K562 (cell line): ENCODE measurements around the gene ANO7. TPM values are rescaled to one million over a fixed set of nuclear protein-coding genes. Genes with fewer than 3 reads are reported as not detected.

Source experiments
- ATAC-seq: fragments of 200-7000 bp; cut with Tn5 transposase; 3 replicates; pipeline ENCODE4 v1.9.1; 2020; ENCODE audit warnings: moderate library complexity
- BruUV-seq: library from RNA; stranded (reverse); fragments of 400-500 nt; replicated peaks from 2 replicates; lab custom pipeline; 2021; lab: Mats Ljungman, UMichigan
- CTCF ChIA-PET: fragments of 300-600 bp; formaldehyde crosslinking; extraction: SDS; loops from one replicate; lab custom pipeline; 2021; ENCODE audit warnings: low intra/inter-chr PET ratio; lab: Yijun Ruan, JAX
- POLR2A ChIA-PET: fragments of 300-600, 350-650 bp; sonication (Branson Sonifier 250); formaldehyde crosslinking; extraction: SDS; loops from one replicate; lab custom pipeline; 2021; ENCODE audit warnings: antibody characterized with exemption, inconsistent platforms; lab: Yijun Ruan, JAX
- DNase-seq, 4 experiments: peaks; one replicate each; pipeline versions ENCODE4 v3.0.0 to v3.0.0-alpha.2; 2011 to 2018; ENCODE audit warnings: low spot score in 3 of 4, mixed read lengths in 3 of 4; ENCODE audit errors: extremely low read depth in 1 of 4
- FAIRE-seq: peaks from 2 replicates; lab custom pipeline; 2011; peaks lifted over from hg19 to GRCh38; lab: Jason Lieb, UNC
- H2AFZ ChIP-seq: 2 replicates; pipeline ENCODE4 v1.6.0; 2011; ENCODE audit warnings: low read depth, low read length, control low read depth, inconsistent platforms
- H3K27ac ChIP-seq: fragments of 200-600 bp; 3 replicates; pipeline ENCODE4 v1.8.0; 2011; ENCODE audit warnings: low read depth, mild to moderate bottlenecking, control low read depth, inconsistent platforms, low read length, moderate library complexity, mixed read lengths; ENCODE audit errors: extremely low read depth
- H3K27me3 ChIP-seq, 2 experiments: fragments of 300-600 bp in 1 of 2; 2 replicates in 1 of 2; 3 replicates in 1 of 2; pipeline versions ENCODE4 v1.6.0 to v1.8.0; 2011; ENCODE audit warnings: inconsistent platforms in 2 of 2, low read length in 2 of 2, mild to moderate bottlenecking in 1 of 2, mixed read lengths in 1 of 2, moderate library complexity in 1 of 2; ENCODE audit not compliant: control insufficient read depth in 2 of 2, insufficient read depth in 2 of 2
- H3K36me3 ChIP-seq: fragments of 300-600 bp; 3 replicates; pipeline ENCODE4 v1.8.0; 2011; ENCODE audit warnings: mild to moderate bottlenecking, low read length, inconsistent platforms; ENCODE audit not compliant: control insufficient read depth, insufficient read depth
- H3K4me1 ChIP-seq, 2 experiments: fragments of 200-600 bp in 1 of 2; replicated peaks in 1 of 2; 2 replicates in 1 of 2; 3 replicates in 1 of 2; pipeline versions ENCODE4 v1.5.1 to v1.8.0; 2011; ENCODE audit warnings: inconsistent platforms in 2 of 2, low read length in 2 of 2, mild to moderate bottlenecking in 1 of 2, mixed read lengths in 1 of 2, moderate library complexity in 1 of 2; ENCODE audit not compliant: control insufficient read depth in 2 of 2, insufficient read depth in 2 of 2
- H3K4me2 ChIP-seq: 2 replicates; pipeline ENCODE4 v1.6.1; 2011; ENCODE audit warnings: low read length, control low read depth, inconsistent platforms, mixed read lengths; ENCODE audit not compliant: insufficient read depth
- H3K4me3 ChIP-seq: fragments of 200-600 bp; sonication (generic), shearing (Covaris generic); 2 replicates; pipeline ENCODE4 v1.5.1; 2016; ENCODE audit warnings: control low read depth, inconsistent platforms
- H3K79me2 ChIP-seq: fragments of 200-600 bp; 3 replicates; pipeline ENCODE4 v1.8.0; 2011; ENCODE audit warnings: low read length, inconsistent platforms; ENCODE audit not compliant: control insufficient read depth, insufficient read depth
- H3K9ac ChIP-seq, 2 experiments: 2 replicates each; pipeline versions ENCODE4 v1.6.0 to v1.6.1; 2011; ENCODE audit warnings: low read depth in 2 of 2, low read length in 2 of 2, control low read depth in 1 of 2, inconsistent platforms in 1 of 2, mild to moderate bottlenecking in 1 of 2, mixed read lengths in 1 of 2; ENCODE audit not compliant: insufficient read depth in 1 of 2
- H3K9me1 ChIP-seq: one replicate; pipeline ENCODE4 v1.6.0; 2011; ENCODE audit warnings: inconsistent platforms, mild to moderate bottlenecking, low read length, moderate library complexity; ENCODE audit not compliant: control insufficient read depth, insufficient read depth
- H3K9me3 ChIP-seq: replicated peaks from 2 replicates; pipeline ENCODE4 v1.5.1; 2011; ENCODE audit warnings: low read depth, low read length, inconsistent platforms; ENCODE audit not compliant: control insufficient read depth, insufficient read depth
- H4K20me1 ChIP-seq: replicated peaks from 2 replicates; pipeline ENCODE4 v1.6.1; 2011; ENCODE audit warnings: low read length, inconsistent platforms, mixed read lengths; ENCODE audit not compliant: control insufficient read depth, insufficient read depth
- HNRNPL ChIP-seq: fragments of 200-400 bp; formaldehyde crosslinking; IDR thresholded peaks from 2 replicates; pipeline ENCODE4 v1.6.1; 2017; ENCODE audit warnings: low read depth, mild to moderate bottlenecking, low read length
- NR2C1 ChIP-seq, 2 experiments: fragments of 450-650 bp; IDR thresholded peaks; 2 replicates each; pipeline ENCODE4 v1.6.1; 2017; ENCODE audit warnings: mild to moderate bottlenecking in 2 of 2, antibody characterized with exemption in 1 of 2, inconsistent platforms in 1 of 2, missing compliant biosample characterization in 1 of 2, missing genetic modification characterization in 1 of 2
- SPI1 ChIP-seq: IDR thresholded peaks from 2 replicates; pipeline ENCODE4 v1.6.1; 2011; ENCODE audit warnings: low read depth, low read length, control low read depth, borderline replicate concordance
- STAG1 ChIP-seq: sonication (generic); formaldehyde crosslinking; IDR thresholded peaks from 2 replicates; pipeline ENCODE4 v1.5.0; 2020; ENCODE audit warnings: missing genetic modification reagents, borderline replicate concordance
- ZNF263 ChIP-seq: sonication (generic); formaldehyde crosslinking; IDR thresholded peaks from 2 replicates; pipeline ENCODE4 v1.8.0; 2022; ENCODE audit warnings: mild to moderate bottlenecking, missing genetic modification reagents, borderline replicate concordance
- ZNF668 ChIP-seq: fragments of 250-450 bp; sonication (Bioruptor Pico); IDR thresholded peaks from 2 replicates; pipeline ENCODE4 v1.8.0; 2022; ENCODE audit warnings: mild to moderate bottlenecking, inconsistent platforms
- WGBS: fragments of 100-300 bp; shearing (Covaris generic); methylation state at CpG from one replicate; pipeline ENCODE4 v1.1.6; 2016; ENCODE audit warnings: low coverage, mixed read lengths; ENCODE audit not compliant: insufficient coverage; ENCODE audit errors: missing lambda C conversion rate; 5-methylcytosine and 5-hydroxymethylcytosine counted together
- in situ Hi-C: fragments of 300-500 bp; cut with MboI; formaldehyde crosslinking; loops from 4 replicates; pipeline ENCODE4 v1.15.0; 2018; ENCODE audit warnings: inconsistent platforms, mixed read lengths
- intact Hi-C: fragments of 100-400 bp; cut with micrococcal nuclease; formaldehyde crosslinking; loops from 2 replicates; pipeline ENCODE4 v1.14.2; 2022
- polyA plus RNA-seq, 8 experiments: library from polyadenylated mRNA; depleted of rRNA in 4 of 8; stranded (reverse) in 5 of 8; unstranded in 3 of 8; fragments of >200 nt; fragmentation: Nextera tagmentation in 2 of 8; fragmentation: Illumina TruSeq in 1 of 8; extraction: Ambion mirVana in 2 of 8; extraction: Trizol in 1 of 8; gene quantifications; 2 replicates each; pipeline versions ENCODE4 v1.2.1 to v1.2.3, GENCODE V29; 2011 to 2014; ENCODE audit warnings: inconsistent platforms in 1 of 8, missing spikeins in 1 of 8
- total RNA-seq, 7 experiments: library from RNA; depleted of rRNA in 6 of 7; stranded (reverse); fragments of >200 nt in 6 of 7; fragmentation: Illumina TruSeq in 2 of 7; extraction: Trizol in 2 of 7; gene quantifications; 2 replicates each; pipeline versions ENCODE4 v1.2.1 to v1.2.3, GENCODE V29; 2011 to 2021; ENCODE audit warnings: low replicate concordance in 1 of 7
- TF ChIP-seq, protein P1 (sequence below): sonication (generic); formaldehyde crosslinking; IDR thresholded peaks from 2 replicates; pipeline ENCODE4 v1.8.0; 2022; ENCODE audit warnings: mild to moderate bottlenecking, missing genetic modification reagents
- TF ChIP-seq, protein P2 (sequence below), 2 experiments: fragments of 450-650 bp; IDR thresholded peaks; 2 replicates each; pipeline ENCODE4 v1.6.1; 2016; ENCODE audit warnings: mild to moderate bottlenecking in 2 of 2, borderline replicate concordance in 1 of 2, low read depth in 1 of 2, moderate library complexity in 1 of 2

ANO7 gene
- total and polyA plus RNA-seq, 9 of the 15 experiments (the other 6 are each of a cell fraction or from before 2014, with no cell fraction given) = 0.28 to 5.1 (median 1.1) TPM

GRCh38 chr2:241204490-241204889 is 16.0 kb downstream of the ANO7 start (continued):
- TF ChIP-seq, protein P1, sequence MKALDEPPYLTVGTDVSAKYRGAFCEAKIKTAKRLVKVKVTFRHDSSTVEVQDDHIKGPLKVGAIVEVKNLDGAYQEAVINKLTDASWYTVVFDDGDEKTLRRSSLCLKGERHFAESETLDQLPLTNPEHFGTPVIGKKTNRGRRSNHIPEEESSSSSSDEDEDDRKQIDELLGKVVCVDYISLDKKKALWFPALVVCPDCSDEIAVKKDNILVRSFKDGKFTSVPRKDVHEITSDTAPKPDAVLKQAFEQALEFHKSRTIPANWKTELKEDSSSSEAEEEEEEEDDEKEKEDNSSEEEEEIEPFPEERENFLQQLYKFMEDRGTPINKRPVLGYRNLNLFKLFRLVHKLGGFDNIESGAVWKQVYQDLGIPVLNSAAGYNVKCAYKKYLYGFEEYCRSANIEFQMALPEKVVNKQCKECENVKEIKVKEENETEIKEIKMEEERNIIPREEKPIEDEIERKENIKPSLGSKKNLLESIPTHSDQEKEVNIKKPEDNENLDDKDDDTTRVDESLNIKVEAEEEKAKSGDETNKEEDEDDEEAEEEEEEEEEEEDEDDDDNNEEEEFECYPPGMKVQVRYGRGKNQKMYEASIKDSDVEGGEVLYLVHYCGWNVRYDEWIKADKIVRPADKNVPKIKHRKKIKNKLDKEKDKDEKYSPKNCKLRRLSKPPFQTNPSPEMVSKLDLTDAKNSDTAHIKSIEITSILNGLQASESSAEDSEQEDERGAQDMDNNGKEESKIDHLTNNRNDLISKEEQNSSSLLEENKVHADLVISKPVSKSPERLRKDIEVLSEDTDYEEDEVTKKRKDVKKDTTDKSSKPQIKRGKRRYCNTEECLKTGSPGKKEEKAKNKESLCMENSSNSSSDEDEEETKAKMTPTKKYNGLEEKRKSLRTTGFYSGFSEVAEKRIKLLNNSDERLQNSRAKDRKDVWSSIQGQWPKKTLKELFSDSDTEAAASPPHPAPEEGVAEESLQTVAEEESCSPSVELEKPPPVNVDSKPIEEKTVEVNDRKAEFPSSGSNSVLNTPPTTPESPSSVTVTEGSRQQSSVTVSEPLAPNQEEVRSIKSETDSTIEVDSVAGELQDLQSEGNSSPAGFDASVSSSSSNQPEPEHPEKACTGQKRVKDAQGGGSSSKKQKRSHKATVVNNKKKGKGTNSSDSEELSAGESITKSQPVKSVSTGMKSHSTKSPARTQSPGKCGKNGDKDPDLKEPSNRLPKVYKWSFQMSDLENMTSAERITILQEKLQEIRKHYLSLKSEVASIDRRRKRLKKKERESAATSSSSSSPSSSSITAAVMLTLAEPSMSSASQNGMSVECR (CRISPR knock-in tag) = no peak

DNA sequence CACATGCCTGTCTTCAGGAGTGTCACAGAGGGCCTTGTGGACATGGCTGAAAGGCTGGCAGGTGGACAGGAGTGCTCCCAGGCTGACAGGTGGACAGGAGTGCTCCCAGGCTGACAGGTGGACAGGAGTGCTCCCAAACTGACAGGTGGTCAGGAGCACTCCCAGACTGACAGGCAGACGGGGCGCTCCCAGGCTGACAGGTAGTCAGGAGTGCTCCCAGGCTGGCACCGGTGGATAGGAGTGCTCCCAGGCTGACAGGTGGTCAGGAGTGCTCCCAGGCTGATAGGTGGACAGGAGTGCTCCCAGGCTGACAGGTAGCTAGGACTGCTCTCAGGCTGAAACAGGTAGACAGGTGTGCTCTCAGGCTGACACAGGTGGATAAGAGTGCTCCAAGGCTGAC is 16.6 kb downstream of the ANO7 start:
- BruUV-seq = no TSS peak
- Histone ChIP-seq H3K9me1 (no peaks in the 10 kb centered on the region), H3K4me3 (no peak overlapping the region), H3K9me3 (no peaks in the 10 kb centered on the region), H3K9ac (no peak overlapping the region), H3K4me1 (peaks cover 0 to 39% of the 10 kb centered on the region in 2 experiments; a peak in 3 of 5 replicates), H3K4me2 (no peak overlapping the region), H2AFZ (no peak overlapping the region), H3K79me2 (no peaks in the 10 kb centered on the region), H4K20me1 (no peaks in the 10 kb centered on the region), H3K36me3 (no peaks in the 10 kb centered on the region), H3K27ac (no peak overlapping the region), H3K27me3 (peaks cover 2 to 16% of the 10 kb centered on the region in 2 experiments; a peak in 3 of 5 replicates)
- TF ChIP-seq NR2C1 (IDR thresholded peaks at IDR 0.05) = no peak
- no peak for TF ChIP-seq NR2C1 (tag; IDR thresholded peaks at IDR 0.05)
- no peak for TF ChIP-seq STAG1
- no peak for TF ChIP-seq HNRNPL
- TF ChIP-seq ZNF263 (CRISPR knock-in tag) = peak; percentile 96
- TF ChIP-seq ZNF668 (CRISPR knock-in tag) = no peak
- TF ChIP-seq, protein P2, sequence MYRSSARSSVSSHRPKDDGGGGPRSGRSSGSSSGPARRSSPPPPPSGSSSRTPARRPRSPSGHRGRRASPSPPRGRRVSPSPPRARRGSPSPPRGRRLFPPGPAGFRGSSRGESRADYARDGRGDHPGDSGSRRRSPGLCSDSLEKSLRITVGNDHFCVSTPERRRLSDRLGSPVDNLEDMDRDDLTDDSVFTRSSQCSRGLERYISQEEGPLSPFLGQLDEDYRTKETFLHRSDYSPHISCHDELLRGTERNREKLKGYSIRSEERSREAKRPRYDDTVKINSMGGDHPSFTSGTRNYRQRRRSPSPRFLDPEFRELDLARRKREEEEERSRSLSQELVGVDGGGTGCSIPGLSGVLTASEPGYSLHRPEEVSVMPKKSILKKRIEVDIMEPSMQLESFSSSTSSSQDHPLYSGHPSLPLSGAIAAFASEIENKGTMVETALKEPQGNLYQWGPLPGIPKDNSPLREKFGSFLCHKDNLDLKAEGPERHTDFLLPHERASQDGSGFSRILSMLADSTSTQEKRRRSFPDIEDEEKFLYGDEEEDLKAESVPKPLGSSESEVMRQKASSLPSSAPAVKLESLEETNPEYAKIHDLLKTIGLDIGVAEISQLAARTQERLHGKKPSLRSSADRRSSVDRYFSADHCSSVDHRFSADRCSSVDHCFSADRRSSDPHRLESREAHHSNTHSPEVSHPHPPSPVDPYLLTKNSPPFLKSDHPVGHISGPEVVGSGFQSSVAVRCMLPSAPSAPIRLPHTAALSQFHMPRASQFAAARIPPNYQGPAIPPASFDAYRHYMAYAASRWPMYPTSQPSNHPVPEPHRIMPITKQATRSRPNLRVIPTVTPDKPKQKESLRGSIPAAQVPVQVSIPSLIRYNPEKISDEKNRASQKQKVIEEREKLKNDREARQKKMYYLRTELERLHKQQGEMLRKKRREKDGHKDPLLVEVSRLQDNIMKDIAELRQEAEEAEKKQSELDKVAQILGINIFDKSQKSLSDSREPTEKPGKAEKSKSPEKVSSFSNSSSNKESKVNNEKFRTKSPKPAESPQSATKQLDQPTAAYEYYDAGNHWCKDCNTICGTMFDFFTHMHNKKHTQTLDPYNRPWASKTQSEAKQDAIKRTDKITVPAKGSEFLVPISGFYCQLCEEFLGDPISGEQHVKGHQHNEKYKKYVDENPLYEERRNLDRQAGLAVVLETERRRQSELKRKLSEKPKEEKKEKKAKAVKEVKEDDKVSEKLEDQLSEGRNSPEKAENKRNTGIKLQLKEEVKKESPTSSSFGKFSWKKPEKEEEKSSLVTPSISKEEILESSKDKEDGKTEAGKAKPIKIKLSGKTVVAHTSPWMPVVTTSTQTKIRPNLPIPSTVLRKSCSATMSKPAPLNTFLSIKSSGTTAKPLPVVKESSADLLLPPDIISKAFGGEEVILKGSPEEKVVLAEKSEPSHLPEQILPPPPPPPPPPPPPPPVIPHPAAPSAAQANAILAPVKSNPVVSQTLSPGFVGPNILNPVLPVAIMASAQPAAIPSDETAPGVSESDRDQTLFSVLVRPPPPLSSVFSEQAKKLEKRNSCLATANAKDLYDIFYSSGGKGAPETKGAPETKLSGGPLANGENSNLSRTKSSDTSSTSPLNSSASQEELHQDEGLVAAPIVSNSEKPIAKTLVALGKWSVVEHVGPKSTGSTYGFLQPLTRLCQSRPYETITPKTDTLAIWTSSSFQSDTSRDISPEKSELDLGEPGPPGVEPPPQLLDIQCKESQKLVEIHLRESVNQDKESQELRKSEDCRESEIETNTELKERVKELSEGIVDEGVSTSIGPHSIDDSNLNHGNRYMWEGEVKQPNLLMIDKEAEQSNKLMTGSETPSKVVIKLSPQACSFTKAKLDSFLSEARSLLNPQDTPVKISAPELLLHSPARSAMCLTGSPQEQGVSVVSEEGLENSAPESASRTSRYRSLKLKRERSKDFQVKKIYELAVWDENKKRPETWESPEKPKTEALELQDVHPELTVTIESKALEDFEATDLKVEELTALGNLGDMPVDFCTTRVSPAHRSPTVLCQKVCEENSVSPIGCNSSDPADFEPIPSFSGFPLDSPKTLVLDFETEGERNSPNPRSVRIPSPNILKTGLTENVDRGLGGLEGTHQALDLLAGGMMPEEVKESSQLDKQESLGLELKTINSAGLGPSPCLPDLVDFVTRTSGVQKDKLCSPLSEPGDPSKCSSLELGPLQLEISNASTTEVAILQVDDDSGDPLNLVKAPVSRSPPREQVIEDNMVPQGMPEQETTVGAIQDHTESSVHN (IDR thresholded peaks at IDR 0.05; ENCODE audit: borderline replicate concordance in 1 of 2, low read depth in 1 of 2) = no peak
- no peak for TF ChIP-seq SPI1
- 14% methylated on average over 1 of the region's 3 CpGs for WGBS
- in situ Hi-C loops = no loop called here
- CTCF ChIA-PET = no interaction called here
- intact Hi-C loops = no loop called here
- no peak for ATAC-seq
- POLR2A ChIA-PET = no interaction called here
- FAIRE-seq = no peak
- DNase-seq = no peak
